Hematopoietic multipotent progenitor cell treated with erythropoietin and hydrocortisone succinate and interleukin-3 and kit ligand, for 8 days (in vitro differentiated cells): ENCODE results near the gene FAM228A.
A peak's percentile ranks its signal among the peaks of the same experiment; 100 is the strongest.
"Not testable (repeated sequence)": the region's sequence is repeated elsewhere in the genome, so short reads cannot be mapped to it uniquely, and the experiment has no call there.

Experiments
- DNase-seq: peaks from one replicate; pipeline ENCODE4 v3.0.0-alpha.2; 2015

Gene FAM228A

DNA sequence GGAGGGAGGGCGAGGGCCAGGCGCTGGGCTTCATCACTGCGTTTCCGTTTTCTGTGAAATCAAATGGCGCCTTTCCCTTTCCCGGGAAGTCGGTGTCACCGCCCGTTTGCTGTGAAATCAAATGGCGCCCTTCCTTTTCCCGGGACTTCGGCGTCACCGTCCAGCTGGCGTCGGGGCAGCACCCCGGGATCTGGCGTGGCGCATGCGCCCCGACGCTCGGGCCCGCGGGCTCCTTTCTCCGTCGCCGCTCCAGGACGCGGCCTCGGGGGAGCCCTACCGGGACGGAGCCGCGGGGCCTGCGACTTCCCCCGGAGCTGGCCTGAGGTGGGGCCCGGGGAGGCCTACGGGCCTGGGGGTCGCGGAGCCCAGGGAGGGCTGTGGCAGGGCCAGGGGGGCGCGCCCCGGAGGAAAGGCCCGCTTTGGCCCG lies at the start of gene FAM228A:
Gene FAM228A, plus strand, starts transcription at position 203 of the 427 bp plus-strand sequence. CDS start 428 bp downstream, outside the sequence.
- no peak for DNase-seq

DNA sequence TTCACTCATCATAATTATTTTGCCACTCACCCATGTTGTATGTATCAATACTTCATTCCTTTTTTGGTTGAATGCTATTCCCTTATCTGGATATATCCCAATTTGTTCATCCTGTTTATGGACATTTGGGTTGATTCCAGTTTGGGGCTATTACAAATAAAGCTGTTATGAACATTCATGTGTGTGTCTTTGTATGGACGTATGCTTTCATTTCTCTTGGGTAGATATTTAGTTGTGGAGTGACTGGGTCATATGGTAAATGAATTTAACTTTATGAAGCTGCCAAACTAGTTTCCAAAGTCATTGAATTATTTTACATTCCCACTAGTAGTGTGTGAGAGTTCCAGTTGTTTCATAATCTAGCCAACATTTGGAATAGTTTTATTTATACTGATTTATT lies 48.9 kb upstream of the FAM228A start:
- DNase-seq, result no peak

DNA sequence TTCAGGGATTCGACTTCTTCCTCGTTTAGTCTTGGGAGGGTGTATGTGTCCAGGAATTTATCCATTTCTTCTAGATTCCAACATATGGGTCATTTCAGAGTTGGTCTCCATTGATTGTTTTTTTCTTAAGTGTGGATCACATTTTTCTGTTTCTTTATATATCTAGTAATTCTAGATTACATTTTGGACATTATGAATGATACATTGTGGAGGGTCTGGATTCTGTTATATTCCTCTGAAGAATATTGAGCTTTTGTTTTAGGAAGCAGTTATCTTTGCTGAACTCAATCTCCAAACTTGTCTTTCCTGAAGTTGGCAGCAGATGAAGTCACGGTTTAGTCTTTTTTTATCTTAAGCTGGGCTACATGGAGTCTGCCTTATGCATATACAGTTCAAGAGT lies 42.3 kb upstream of the FAM228A start:
- DNase-seq, result no peak

- not testable (repeated sequence) for DNase-seq
Observed at GRCh38 chr2:24140305-24140704, 34.5 kb upstream of the FAM228A start.

- DNase-seq, result no peak
Observed at GRCh38 chr2:24147364-24147763, 27.5 kb upstream of the FAM228A start.

DNA sequence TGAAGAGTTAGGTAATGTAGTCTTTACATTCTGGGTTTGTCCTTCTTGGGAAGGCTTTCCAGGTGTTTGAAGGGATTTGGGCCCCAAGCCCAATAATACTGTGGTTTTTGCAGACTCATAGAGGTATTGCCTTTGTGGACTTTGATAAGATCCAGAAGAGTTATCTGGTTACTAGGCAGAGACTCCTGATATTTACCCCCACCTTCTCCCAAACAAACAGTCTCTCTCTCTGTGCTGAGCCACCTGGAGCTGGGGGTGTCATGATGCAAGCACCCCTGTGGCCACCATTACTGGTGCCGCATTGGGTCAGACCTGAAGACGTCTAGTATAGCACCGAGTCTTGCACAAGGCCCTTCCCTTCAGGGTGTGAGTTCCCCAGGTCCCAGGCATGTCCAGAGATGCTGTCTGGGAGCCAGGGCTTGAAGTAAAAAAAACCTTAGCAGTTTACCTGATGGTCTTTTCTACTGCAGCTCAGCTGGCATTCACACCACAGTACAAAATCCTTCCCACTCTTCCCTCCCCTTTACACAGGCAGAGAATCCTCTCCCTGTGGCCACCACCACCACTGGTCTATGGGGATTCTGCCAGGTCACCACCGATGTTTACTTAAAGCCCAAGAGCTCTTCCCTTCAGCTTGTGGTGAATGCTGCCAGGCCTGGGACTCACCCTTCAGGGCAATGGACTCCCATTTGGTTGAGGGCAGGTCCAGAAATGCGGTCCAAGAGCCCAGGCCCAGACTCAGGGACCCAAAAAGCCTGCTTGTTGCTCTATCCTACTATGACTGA lies 22.2 kb upstream of the FAM228A start:
- DNase-seq, result no peak

GRCh38 chr2:24153478-24153877 lies 21.4 kb upstream of the FAM228A start:
- DNase-seq, result no peak

DNA sequence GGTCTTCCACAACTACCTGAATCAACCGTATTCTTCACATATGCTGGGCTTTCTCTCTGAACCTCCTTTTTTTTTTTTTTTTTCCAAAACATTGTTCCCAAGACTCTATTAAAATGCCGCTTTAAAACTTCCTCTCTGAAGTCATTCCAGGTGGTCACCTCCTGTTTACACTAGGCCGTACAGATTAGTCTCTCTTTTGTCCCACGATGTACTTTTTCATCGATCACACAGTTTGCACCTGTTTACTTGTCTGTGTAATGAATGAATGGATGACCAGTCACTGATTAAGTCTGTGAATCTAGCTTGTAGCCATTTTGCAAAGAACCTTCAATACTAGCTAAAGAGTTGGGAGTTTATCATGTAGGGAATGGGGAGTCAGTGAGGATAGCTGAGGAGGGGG lies 16.7 kb upstream of the FAM228A start:
- no peak for DNase-seq

GRCh38 chr2:24159708-24160107 lies 15.1 kb upstream of the FAM228A start:
- DNase-seq, result no peak

GRCh38 chr2:24160761-24161160 lies 14.1 kb upstream of the FAM228A start:
- DNase-seq, result no peak

DNA sequence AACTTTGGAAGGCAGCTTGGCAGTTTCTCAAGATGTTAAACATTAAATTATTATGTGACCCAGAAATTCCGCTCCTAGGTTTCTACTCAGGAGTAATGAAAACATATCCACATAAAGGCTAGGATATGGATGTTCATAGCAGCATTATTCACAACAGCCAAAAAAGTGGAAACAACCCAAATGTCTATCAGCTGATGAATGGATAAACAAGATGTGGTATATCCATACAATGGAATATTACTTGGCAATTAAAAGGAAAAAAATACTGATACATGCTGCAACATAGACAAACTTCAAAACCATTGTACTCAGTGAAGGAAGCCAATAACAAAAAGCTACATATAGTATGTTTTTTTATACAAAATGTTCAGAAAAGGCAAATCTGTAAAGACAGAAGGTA lies 12.4 kb upstream of the FAM228A start:
- no peak for DNase-seq

DNA sequence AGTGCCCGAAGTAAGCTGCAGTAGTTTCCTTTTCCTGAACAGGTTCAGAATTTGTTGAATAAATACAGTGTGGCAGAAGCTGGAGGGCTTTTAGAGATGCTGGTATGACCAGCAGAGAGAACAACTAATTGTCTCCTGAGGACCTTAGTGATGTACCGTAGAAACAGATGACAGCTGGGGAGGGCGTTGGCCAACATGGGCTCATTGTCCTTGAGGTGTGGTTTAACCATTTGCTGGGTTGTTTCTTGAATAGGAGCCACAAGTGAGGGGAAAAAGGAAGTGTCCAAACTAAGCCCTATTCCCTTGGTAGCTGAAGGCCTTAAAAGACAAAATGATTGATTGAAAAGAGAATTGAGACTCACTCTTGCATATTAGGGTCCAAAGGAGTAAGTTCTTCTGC lies 11.7 kb upstream of the FAM228A start:
- no peak for DNase-seq

- no peak for DNase-seq
Observed at GRCh38 chr2:24163601-24164000, 11.3 kb upstream of the FAM228A start.

GRCh38 chr2:24164416-24164973 lies 10.4 kb upstream of the FAM228A start:
- peak; percentile 43 for DNase-seq

DNA sequence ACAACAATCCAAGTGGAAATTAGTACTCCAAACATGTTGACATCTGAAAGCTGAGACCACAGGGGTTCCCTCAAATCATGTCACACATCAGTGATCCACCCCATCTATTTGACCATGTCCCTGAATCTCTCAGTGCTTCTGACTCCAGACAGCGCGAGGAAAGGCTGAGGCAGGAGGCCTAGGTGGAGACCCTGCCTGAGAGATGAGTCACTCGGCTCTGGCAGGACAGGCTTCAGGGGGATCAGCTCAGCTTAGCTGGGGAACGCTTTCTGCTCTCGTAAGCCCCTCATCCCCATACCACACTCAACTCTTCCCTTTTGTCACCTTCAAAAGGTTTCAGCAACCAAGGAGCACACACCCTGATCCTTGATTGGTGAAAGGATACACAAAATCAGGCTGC lies 5.8 kb upstream of the FAM228A start:
- DNase-seq, result no peak

DNA sequence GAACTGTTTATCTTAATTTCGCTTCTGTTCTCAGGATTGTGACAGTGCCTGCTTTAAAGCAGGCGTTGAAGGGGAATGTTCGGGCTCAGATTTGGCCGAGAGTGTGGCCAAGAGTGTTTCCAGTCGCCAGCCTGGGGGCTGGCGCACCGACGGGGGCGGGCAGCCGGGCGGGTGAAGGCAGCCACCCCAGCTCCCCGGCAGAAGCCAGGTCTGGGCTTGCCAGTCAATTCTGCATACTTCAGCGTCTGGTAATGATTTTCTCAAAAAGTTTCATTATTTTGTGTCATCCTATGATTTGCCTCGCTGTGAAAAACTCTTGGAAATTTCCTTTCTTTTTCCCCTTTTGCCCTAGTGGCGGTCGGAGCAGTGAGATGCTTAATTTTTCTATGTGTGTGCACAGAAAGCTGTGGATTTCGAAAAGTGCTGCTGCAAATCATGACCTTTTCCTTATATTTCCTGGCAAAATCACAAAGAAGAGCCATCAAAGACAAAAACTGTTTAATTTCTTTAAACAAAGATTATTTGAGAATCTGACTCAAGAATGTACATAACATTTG lies 856 bp downstream of the FAM228A start:
- no peak for DNase-seq

DNA sequence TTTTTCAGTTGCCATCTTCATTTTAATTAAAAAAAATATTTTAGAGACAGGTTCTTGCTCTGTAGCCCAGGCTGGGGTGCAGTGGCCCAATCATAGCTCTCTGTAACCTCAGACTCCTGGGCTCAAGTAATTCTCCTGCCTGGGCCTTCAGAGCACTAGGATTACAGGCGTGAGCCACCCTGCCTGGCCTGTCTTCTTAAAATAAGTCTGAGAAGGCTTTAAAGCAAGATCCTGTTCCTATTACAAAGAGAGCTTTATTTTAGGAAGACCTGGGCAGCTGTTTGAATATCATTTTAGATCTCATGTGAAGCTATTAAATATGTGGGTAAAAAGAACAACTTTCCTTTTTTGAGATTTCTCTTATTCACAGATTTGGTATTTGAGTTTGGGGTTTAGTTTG lies 1.5 kb downstream of the FAM228A start:
- no peak for DNase-seq

- no peak for DNase-seq
Observed at GRCh38 chr2:24179683-24180082, 4.8 kb downstream of the FAM228A start.

DNA sequence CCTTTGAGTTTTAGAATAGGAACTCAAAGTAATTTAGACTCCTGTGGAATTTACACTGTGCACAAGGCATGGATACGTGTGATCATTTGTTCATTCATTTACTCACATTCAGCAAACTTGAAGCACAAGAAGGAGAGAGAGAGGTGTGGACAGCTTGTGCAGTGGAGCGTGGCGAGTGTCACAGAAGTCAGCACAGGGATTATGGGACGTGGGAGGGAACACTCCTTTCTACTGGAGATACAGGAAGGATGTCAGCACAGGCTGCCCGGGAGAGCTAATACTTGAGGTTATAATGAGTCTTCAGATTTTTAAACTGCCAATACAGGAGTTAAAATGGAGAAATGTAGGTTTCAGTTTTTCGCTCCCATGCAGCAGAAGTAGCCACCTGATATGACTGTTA lies 7.0 kb downstream of the FAM228A start:
- DNase-seq, result no peak

- DNase-seq, result no peak
Observed at GRCh38 chr2:24182507-24182906, 7.7 kb downstream of the FAM228A start.

DNA sequence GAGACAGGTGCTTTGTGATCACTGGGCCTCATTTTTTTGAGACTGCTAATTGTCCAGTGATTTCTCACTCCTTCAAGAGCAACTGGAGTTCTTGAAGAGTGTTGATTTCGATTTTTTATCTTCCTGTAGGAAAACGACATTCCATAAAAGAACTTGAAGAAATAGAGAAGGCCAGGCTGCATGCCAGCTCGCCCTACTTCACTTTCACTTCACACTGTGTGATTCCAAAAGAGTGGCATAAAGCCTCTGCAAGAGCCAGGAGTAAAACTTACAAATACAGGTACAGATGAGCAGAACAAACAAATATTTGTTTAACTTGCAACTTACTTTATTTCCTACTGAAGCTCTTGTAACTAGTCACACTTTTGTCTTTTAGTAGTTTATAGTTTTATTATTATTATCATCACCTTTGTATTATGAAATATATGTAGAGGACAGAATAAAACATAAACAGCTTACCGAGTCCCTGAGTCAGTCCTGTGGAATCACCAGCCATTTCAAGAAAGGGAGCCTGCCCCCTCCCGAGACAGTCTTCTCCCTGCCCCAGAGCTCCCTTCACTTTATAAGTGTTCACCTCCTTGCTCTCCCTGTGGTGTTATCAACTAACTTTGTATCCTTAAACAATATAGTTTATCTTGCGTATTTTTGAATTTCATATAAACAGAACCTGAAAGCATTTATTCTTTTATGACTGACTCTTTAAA lies 8.7 kb downstream of the FAM228A start:
- DNase-seq, result no peak

- DNase-seq, result no peak
Observed at GRCh38 chr2:24189551-24189950, 14.7 kb downstream of the FAM228A start.

- DNase-seq, result no peak
Observed at GRCh38 chr2:24190503-24190902, 15.7 kb downstream of the FAM228A start.

- no peak for DNase-seq
Observed at GRCh38 chr2:24191156-24191555, 16.3 kb downstream of the FAM228A start.
